ENCODE results near the gene BLOC1S4. TPM values are rescaled to one million over a fixed set of nuclear protein-coding genes. Genes with fewer than 3 reads are reported as not detected.

The BLOC1S4 gene
- polyA plus RNA-seq, 3 donors = 4.7 to 10.8 (median 7.9) TPM

DNA sequence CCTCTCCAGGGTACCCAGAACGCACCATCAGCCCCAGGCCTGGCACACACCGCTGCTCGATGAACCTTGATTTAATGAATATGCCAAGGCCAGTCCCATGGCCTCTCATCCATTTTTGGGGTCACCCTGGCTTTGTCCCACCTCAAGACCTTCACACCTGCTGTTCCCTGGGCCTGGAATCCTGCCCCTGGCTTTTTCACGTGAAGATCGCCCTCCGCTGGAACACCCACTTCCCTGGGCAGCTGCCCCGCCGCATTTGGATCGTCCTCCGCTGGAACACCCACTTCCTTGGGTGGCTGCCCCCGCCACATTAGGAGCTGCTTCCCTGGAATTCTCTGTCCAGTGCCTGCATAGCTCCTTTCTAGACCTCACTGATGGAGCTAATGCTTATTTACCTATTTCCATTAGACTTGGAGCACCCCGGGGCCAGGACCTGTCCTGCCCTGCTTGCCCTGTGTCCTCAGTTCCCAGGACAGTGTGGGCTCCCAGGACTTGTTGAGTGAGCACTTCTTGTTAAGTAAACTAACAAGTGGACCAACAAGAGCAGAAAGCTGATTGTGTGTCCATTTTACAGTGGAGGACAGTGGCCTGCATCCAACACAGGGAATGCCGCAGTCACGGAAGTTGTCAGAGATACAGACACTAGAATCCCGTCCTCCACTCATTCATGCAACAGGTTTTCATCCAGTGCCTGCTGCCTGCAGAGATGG is 12.5 kb downstream of the BLOC1S4 start:
- H3K27ac ChIP-seq (ENCODE audit: low read depth, low read length) = no peak overlapping the region
- WGBS, 3 donors = 82 to 87% (median 83%) methylated on average over 15 of the region's 15 CpGs

DNA sequence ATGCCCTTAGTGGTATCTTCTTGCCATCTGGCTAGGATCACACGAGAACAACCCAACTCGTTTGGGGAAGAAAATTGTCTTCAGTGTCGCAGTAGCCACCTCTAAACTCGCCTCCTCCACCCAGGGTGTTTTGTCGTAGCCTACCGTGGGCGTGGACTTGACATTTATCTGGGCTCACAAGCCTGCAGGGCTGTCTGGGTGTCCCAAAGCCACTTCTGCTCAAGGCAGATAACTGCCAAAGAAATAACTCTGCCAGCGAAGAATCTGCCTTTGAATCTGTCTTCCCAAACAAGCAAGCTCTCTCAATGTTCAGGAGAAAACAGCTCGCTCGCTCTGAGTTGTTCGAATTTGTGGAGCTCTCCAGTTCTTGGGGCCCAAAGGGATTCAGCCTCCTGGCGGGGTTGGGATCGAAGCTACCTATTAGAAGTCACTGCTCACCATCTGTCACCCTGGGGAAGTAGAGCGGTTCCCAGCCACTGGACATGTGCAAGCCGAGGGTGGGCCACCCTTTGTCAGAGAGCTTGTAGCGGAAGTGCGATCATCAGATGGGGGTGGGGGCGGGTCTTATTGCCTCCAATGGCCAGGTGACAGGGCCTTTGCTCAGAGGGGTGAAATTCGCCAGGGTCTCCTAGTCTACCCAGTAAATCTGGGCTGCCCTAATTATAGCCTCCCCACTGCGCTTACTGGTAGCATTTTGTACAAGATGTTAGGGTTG is 14.8 kb downstream of the BLOC1S4 start:
- H3K27ac ChIP-seq (ENCODE audit: low read depth, low read length) = no peak overlapping the region
- 61 to 71% (median 67%) methylated on average over 20 of the region's 20 CpGs for WGBS, 3 donors

DNA sequence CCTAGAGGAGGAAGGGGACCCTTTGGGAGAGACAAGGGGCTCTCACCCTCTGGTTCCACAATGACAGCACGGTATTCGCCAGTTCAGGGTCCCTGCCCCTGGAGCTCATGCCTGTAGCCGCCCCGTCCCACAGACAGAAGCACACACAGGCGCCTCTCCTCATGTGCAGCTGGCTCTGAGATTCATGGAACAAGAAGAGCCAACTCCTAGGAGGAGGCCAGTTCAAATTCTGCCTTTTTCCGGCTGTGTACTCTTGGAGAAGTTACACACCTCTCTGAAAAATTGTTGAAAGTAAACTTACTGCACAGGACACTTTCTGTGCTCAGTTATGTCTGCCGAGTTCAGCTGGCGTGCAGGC is 15.3 kb downstream of the BLOC1S4 start:
- 92 to 93% (median 93%) methylated on average over 8 of the region's 8 CpGs for WGBS, 3 donors
- no peak overlapping the region for H3K27ac ChIP-seq (ENCODE audit: low read depth, low read length)

DNA sequence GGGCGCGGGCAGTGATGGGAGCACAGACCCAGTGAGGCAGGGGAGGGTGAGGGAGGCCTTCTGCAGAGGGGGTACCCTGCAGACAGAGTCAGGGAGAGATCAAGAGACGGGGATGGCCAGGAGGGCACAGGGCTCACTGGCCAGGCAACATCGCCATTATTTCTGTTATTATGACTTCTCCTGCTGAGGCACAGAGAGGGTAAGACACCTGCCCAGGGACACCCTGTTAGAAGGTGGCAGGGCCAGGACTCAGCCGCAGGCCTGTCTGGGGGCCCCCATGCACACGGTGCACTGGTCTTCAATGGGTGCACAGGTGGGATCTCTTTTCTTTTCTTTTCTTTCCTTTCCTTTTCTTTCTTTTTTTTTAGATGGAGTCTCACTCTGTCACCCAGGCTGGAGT is 15.8 kb downstream of the BLOC1S4 start:
- WGBS, 3 donors = 88 to 98% (median 96%) methylated on average over 6 of the region's 6 CpGs
- no peak overlapping the region for H3K27ac ChIP-seq (ENCODE audit: low read depth, low read length)

DNA sequence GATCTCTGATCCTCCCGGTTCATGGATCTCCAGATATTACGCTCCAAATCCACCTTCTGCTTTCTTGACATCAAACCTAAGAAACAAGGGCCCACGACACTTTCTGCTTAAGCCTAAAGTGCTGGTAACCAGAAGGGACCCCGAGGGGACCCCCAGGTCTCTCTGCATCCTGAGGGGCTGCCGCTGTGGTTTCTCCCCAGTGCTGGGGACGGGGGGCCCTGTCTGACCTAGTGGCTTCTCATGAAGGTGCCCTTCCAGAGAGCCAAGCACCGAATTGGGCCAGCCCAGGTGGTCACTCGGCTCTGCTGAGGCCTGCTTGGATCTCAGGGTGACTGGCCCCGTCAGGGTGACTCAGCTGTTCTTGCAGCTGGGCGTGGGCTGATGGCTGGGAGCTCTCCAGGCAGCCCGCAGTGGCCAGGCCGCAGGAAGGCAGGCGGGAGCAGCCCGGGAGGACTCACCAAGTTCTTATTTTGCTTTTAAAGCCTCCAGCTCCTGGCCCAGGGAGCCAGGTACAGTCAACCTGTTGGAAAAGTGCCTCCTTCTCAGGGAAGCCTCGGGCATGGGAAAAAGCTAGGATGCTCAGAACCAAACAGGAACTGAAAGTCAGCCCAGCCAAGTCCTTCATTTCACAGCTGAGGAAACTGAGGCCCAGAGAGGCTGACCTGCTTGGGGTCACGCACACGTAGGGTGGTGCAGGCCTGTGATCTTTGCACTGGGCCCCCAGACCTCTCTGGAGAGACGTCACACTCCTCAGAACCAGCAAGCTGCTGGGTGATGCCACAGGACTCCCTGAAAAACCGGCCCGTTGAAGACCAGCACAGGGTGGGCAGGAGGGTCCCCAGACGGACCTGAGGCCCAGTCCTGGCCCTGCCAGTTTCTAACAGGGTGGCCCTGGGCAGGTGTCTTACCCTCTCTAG is 16.7 kb downstream of the BLOC1S4 start:
- H3K27ac ChIP-seq (ENCODE audit: low read depth, low read length) = no peak overlapping the region
- WGBS, 3 donors = 68 to 83% (median 73%) methylated on average over 21 of the region's 21 CpGs

DNA sequence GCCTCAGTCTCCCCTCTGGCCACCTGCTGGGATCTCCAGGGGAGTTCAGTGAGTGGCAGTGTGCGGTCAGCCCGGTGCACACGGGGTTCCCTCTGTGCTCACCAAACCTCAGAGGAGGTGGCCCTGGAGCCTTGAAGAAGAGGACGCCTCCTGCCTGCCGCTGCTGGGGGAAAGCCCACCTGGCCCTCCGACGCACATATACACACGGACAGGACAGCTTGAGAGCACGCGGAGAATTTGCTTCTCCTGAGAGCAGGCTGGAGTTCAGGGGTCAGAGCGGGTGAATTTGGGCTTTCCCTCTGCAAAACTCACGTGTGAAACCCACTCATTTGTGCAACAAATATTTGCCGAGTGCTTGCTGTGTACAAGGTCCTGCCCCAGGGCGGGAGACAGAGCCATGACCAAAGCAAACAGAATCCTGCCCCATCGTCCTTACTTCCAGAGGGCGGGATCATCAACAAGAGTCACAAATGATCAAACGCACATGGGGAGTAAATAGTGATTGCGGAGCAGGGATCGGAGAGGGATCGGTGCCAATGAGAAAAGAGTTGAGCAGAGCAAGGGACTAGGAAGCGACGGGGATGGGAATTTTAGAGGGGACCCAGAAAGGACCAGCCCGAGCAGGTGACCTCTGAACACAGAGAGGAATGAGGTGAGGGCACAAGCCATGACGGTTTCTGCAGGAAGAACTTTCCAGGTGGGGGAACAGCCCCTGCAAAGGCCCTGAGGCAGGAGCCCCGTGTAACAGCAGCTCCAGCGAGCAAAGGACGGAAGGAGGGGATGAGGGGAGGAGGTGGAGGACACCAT is 17.6 kb downstream of the BLOC1S4 start:
- WGBS, 3 donors = 75 to 89% (median 86%) methylated on average over 27 of the region's 27 CpGs
- H3K27ac ChIP-seq (ENCODE audit: low read depth, low read length) = no peak overlapping the region

DNA sequence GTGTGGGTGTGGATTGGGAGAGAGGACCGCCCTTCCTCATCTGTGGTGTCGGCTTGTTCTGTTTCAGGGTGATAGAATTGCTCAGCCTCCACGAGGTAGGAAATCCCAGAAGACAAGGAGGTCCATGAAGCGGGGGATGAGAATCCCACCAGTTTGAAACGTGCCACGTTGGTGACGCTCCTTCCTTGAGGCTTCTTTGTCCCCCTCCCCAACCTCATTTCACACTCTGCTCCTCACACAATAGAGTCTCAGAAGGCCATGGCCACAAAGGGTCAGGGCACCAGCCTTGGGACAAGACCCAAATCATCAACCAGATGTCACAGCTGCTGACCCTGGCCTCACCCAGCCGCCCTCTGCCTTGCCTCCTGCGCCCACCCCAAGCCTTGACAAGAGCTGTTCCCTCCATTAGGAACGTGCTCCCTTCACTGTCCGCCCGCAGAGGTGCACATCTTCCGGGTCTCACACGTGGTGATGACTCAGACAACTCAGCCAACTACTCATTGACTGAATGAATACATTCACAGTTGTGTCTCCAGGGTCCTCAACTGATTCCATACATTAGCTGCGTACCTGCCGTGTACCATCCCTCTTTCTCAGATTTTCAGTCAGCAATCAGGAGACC is 18.3 kb downstream of the BLOC1S4 start:
- no peak overlapping the region for H3K27ac ChIP-seq (ENCODE audit: low read depth, low read length)

DNA sequence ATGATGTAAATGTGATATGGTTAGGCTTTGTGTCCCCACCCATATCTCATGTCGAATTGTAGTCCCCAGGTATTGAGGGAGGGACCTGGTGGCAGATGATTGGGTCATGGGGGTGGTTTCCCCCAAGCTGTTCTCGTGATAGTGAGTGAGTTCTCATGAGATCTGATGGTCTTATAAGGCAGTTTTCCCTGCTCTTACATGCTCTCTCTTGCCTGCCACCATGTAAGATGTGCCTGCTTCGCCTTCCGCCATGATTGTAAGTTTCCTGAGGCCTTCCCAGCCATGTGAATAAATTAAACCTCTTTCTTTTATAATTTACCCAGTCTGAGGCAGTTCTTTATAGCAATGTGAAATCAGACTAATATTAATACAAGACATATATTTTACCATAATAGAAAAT is 23.9 kb downstream of the BLOC1S4 start:
- 90 to 92% (median 92%) methylated on average over 4 of the region's 4 CpGs for WGBS, 3 donors

More for the DNA sequence above, 18.3 kb downstream of the BLOC1S4 start:
- 83 to 85% (median 84%) methylated on average over 16 of the region's 16 CpGs for WGBS, 3 donors

DNA sequence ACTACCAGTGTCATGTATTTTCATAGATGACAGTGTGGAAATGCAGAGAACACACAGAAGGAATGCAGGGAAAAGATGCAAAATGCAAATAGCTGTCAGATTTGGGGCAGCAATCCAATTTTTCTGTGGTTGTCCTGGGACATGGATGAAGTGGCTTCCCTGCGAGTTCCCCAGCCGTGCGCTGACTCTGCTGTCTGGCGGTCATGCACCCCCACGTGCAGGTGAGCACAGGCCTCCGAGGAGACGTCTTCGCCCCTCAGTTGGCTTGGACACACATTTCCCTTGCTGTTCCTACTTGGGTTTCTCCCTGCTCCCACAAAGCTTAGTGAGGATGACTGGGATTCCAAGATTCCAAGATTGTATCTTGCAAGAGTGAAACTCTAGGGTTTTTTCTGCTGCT is 24.4 kb downstream of the BLOC1S4 start:
- H3K27ac ChIP-seq (ENCODE audit: low read depth, low read length) = no peak overlapping the region
- 80 to 89% (median 88%) methylated on average over 8 of the region's 8 CpGs for WGBS, 3 donors

More for the DNA sequence above, 23.9 kb downstream of the BLOC1S4 start:
- no peak overlapping the region for H3K27ac ChIP-seq (ENCODE audit: low read depth, low read length)

DNA sequence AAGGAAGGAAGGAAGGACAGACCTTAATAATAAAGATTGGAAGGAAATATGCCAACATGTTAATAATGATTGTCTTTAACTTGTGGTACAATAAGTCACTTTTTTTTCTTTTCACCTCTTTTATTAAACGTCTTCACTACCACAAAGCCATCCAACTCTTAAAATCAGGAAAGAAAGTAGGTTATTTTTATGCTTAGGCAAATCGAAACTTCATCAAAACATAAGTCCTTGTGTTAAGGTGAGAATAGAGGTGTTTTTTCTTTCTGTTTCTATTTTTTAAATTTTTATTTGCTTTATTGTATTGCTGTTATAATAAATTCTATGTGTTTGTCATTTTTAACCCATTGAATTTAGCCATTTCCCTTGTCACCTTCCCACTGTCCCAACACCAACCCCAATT is 26.5 kb downstream of the BLOC1S4 start:
- WGBS, 3 donors = 60 to 86% (median 67%) methylated on average over 2 of the region's 2 CpGs
- H3K27ac ChIP-seq (ENCODE audit: low read depth, low read length) = no peak overlapping the region

DNA sequence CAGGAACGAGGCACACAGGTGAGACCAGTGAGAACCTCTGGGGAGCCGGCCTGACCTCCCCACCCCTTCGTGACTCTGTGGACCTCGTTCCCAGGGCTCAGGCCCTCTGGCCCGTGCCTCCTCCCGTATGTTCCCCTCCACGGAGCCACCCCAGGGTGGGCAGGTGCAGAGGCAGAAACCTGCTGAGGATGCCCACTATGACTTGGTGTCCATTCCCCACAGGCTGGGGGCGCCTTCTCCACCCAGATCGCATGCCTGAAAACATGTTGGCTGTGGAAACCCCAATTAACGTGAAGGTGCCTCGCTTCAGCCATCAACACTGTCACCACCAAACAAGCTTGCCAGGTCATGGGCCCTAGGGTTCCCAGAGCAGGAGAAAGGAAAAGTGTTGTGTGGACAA is 27.0 kb downstream of the BLOC1S4 start:
- 83 to 89% (median 86%) methylated on average over 11 of the region's 11 CpGs for WGBS, 3 donors
- H3K27ac ChIP-seq (ENCODE audit: low read depth, low read length) = no peak overlapping the region

DNA sequence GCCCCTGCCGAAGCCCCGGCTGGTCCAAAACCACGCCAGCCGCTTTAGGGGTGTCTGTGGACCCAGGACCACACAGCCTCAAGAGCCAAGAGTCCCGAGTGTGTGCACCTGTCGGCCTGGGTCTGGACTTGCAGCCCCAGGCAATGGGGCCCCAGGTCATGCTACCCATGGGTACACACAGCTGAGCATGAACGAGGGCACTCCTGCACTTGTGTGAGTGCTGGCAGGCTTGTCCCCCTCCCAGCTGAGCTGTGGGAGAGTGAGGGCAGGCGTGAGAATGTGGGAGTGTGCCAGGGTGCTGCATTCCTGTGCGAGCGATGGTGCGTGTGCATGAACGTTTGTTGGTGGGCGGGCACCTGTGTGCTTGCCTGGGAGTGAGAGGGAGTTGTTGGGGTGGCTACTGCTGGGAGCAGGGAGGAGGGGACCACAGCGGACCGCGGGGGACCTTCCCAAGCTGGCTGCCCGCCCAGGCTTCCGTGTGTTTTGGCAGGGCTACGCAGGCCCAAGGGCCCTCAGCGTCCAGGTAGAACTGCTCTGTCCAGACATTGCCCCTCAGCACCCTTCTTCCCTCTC is 30.8 kb downstream of the BLOC1S4 start:
- 29 to 61% (median 55%) methylated on average over 18 to 20 of the region's 20 CpGs for WGBS, 3 donors
- H3K27ac ChIP-seq (ENCODE audit: low read depth, low read length) = no peak overlapping the region

DNA sequence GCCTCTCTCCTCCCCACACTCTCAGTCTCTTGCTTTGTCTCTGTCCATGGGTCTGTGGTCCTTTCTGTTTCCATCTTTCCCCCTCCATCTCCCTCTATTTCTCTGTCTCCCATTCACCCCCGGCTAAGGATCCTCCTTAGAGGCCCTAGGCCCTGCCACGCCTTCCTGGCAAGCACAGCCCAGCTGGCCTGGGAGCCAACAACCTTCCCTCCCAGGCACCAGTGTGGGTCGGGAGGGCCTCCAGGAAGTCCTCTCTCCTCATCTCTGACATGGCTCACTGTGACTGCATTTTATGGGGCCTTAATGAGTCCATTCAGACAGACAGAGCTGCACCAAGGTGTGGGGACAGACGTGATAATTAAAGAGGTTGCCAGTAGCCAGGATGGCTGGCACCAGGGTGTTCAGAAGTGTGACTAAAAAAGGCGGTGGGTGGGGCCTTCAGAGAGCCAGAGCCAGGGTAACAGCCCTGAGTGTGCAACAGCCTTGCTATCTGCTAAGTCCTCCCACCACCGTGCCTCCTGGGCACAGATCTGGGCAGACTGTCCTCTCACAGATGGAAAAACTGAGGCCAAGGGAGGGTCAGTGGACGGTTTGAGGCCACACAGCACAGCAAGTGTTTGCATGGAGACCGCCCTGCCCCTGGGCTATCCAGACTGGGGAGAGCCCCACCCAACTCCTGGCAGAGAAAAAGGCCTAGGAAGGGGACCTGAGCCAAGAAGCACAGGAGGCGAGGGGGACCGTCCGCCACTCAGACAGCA is 31.5 kb downstream of the BLOC1S4 start:
- 49 to 66% (median 59%) methylated on average over 11 of the region's 11 CpGs for WGBS, 3 donors
- H3K27ac ChIP-seq (ENCODE audit: low read depth, low read length) = no peak overlapping the region

DNA sequence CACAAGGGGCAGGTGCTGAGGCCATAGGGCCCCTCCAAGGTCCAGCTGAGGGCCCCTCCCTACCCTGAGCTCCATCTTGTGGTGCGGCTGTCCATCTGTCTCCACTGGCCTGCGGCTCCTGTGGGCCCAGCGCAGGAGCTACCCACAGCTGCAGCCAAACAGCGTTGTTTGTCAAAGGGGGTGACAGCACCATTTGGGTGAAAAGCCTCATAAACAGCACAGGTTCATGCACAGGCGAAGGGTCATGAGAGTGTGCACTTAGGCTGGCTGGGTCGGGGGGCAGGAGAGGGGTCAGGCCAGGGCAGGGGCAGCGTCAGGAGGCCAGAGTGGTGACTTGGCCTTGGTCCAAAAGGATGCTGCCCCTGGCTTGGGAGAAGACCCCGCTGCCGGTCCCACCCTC is 32.3 kb downstream of the BLOC1S4 start:
- 84 to 92% (median 87%) methylated on average over 9 of the region's 9 CpGs for WGBS, 3 donors
- H3K27ac ChIP-seq (ENCODE audit: low read depth, low read length) = no peak overlapping the region

DNA sequence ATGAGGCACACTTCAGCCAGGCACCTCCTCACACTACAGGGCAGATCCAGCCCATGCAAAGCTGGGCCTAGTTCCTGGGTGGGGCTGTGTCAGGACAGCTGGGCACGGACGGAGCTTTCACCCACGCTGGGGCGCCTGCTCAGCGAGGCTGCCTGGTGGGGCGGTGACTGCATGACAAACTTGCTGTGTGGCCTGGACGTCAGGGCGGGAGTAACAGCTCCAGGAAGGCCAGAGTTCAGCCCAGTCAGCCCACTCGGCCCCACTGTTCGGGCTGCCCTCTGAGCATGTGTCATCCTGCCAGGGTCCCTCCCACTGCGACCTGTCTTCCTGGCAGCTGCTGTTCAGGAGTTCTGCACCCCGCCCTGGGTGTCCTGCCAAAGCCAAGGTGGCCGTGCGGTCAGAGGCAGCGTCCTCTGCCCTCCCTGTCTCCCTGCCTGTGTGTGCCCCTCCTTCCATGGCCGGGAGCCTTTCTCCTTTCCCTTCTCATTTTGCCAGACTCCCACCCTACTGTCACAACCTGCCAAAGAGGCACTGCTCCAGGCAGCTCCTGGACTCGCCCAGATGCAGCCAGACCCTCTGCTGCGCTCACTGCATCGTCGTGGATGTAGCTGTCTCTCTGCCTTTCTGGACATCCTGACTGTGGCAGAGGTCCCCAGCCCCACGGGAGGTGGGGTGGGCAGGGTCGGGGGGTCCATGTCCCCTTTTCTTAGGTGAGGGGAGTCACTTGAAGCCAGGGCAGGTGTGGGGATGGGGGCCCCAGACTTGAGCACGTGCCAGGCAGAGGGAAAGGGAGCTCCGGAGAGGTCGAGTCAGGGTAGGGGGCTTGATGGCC is 33.6 kb downstream of the BLOC1S4 start:
- 42 to 51% (median 49%) methylated on average over 23 to 25 of the region's 25 CpGs for WGBS, 3 donors
- no peak overlapping the region for H3K27ac ChIP-seq (ENCODE audit: low read depth, low read length)

Measured in adipose tissue (tissue), 3 donors.